Gastrocnemius medialis (tissue), 4 donors: ENCODE results near the gene WASHC1.
"Not testable (repeated sequence)": the region's sequence is repeated elsewhere in the genome, so short reads cannot be mapped to it uniquely, and the experiment has no call there.

Source experiments
- POLR2A ChIP-seq, 2 donors: fragments of 450-650 bp; IDR thresholded peaks; one replicate each; pipeline ENCODE4 v1.6.1; 2017; ENCODE audit warnings: antibody characterized with exemption in 2 of 2, mild to moderate bottlenecking in 2 of 2, moderate library complexity in 2 of 2
- TF ChIP-seq, protein P1 (sequence below), 5 experiments: fragments of 450-650 bp in 3 of 5; fragments of 200-600 bp in 2 of 5; sonication (generic) in 2 of 5; IDR thresholded peaks in 4 of 5; conservative IDR thresholded peaks in 1 of 5; 1 replicate in 4 of 5; 2 replicates in 1 of 5; pipeline ENCODE4 v1.5.1; 2016 to 2019; ENCODE audit warnings: antibody characterized with exemption in 5 of 5, mild to moderate bottlenecking in 3 of 5, moderate library complexity in 3 of 5

DNA sequence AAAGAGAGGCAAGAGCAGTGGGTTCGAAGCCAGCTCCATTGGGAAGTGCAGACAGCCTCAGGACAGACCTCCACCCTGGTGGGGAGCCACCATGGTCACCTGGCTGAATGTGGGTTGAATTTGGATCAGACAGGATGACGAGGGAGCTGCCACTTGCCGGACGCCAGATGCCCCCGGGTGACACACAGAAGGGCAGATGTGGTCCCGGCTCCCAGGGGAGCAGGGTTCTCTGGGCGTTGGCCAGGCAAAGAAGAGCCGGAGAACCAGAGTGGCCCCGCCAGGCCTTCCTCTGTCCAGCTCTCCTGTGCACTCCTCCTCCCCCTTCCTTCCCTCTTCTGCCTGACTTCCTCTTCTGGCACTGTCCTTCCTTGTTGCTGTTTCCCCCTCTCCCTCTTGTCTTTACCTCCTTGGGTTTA is 12.0 kb upstream of the WASHC1 start:
- not testable (repeated sequence) for TF ChIP-seq POLR2A (IDR thresholded peaks at IDR 0.05)
- TF ChIP-seq, protein P1, sequence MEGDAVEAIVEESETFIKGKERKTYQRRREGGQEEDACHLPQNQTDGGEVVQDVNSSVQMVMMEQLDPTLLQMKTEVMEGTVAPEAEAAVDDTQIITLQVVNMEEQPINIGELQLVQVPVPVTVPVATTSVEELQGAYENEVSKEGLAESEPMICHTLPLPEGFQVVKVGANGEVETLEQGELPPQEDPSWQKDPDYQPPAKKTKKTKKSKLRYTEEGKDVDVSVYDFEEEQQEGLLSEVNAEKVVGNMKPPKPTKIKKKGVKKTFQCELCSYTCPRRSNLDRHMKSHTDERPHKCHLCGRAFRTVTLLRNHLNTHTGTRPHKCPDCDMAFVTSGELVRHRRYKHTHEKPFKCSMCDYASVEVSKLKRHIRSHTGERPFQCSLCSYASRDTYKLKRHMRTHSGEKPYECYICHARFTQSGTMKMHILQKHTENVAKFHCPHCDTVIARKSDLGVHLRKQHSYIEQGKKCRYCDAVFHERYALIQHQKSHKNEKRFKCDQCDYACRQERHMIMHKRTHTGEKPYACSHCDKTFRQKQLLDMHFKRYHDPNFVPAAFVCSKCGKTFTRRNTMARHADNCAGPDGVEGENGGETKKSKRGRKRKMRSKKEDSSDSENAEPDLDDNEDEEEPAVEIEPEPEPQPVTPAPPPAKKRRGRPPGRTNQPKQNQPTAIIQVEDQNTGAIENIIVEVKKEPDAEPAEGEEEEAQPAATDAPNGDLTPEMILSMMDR (IDR thresholded peaks at IDR 0.05 in 4 of 5, conservative IDR thresholded peaks at IDR 0.05 in 1 of 5), result not testable (repeated sequence)
